Progenitor cell of endocrine pancreas (in vitro differentiated cells): Measurements from ENCODE around the gene CLEC19A. TPM values are rescaled to one million over a fixed set of nuclear protein-coding genes. Genes with fewer than 3 reads are reported as not detected.

Source experiments
- DNase-seq: peaks from one replicate; pipeline ENCODE4 v3.0.0; 2021; ENCODE audit warnings: low spot score; ENCODE audit not compliant: unreplicated experiment
- H3K27ac Mint-ChIP-seq: 2 replicates; pipeline ENCODE4 v1.8.0; 2021; ENCODE audit warnings: mild to moderate bottlenecking, moderate library complexity, mixed read lengths
- H3K27me3 Mint-ChIP-seq: 2 replicates; pipeline ENCODE4 v1.8.0; 2021; ENCODE audit warnings: mixed read lengths
- H3K36me3 Mint-ChIP-seq: 2 replicates; pipeline ENCODE4 v1.8.0; 2022; ENCODE audit warnings: mixed read lengths; ENCODE audit not compliant: insufficient read depth
- H3K4me1 Mint-ChIP-seq: 2 replicates; pipeline ENCODE4 v1.8.0; 2021; ENCODE audit warnings: low read depth, mixed read lengths
- H3K4me3 Mint-ChIP-seq: 2 replicates; pipeline ENCODE4 v1.8.0; 2021; ENCODE audit warnings: low read depth, mild to moderate bottlenecking, moderate library complexity, mixed read lengths
- H3K9me3 Mint-ChIP-seq: 2 replicates; pipeline ENCODE4 v1.8.0; 2021; ENCODE audit warnings: low read depth, mixed read lengths
- total RNA-seq: library from RNA; stranded (reverse); gene quantifications from 2 replicates; pipeline ENCODE4 v1.2.1, GENCODE V29; 2021
- TF ChIP-seq, protein P1 (sequence below): fragments of 200-600 bp; sonication (generic); IDR thresholded peaks from one replicate; pipeline ENCODE4 v1.5.0; 2021; ENCODE audit warnings: antibody characterized with exemption, mild to moderate bottlenecking; ENCODE audit not compliant: unreplicated experiment

CLEC19A gene
- total RNA-seq, 1 donor from 2014 or later = not detected

DNA sequence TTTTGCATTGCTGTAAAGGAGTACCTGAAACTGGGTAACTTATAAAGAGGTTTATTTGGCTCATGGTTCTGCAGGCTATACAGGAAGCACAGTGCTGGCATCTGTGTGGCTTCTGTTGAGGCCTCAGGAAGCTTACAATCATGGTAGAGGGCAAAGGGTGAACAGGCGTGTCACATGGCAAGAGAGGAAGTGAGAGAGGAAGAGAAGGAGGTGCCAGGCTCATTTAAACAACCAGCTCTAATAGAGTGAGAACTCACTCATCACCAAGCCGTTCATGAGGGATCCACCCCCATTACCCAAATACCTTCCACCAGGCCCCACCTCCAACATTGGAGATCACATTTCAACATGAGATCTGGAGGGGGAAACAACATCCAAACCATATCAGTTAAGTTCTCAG is 16.4 kb upstream of the CLEC19A start:
- Mint-ChIP-seq H3K4me1 (no peaks in the 10 kb centered on the region), H3K4me3 (no peak overlapping the region), H3K36me3 (peaks cover 8% of the 10 kb centered on the region), H3K27me3 (no peaks in the 10 kb centered on the region), H3K27ac (no peak overlapping the region), H3K9me3 (peaks cover 8% of the 10 kb centered on the region)
- TF ChIP-seq, protein P1, sequence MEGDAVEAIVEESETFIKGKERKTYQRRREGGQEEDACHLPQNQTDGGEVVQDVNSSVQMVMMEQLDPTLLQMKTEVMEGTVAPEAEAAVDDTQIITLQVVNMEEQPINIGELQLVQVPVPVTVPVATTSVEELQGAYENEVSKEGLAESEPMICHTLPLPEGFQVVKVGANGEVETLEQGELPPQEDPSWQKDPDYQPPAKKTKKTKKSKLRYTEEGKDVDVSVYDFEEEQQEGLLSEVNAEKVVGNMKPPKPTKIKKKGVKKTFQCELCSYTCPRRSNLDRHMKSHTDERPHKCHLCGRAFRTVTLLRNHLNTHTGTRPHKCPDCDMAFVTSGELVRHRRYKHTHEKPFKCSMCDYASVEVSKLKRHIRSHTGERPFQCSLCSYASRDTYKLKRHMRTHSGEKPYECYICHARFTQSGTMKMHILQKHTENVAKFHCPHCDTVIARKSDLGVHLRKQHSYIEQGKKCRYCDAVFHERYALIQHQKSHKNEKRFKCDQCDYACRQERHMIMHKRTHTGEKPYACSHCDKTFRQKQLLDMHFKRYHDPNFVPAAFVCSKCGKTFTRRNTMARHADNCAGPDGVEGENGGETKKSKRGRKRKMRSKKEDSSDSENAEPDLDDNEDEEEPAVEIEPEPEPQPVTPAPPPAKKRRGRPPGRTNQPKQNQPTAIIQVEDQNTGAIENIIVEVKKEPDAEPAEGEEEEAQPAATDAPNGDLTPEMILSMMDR = no peak
- DNase-seq = no peak

DNA sequence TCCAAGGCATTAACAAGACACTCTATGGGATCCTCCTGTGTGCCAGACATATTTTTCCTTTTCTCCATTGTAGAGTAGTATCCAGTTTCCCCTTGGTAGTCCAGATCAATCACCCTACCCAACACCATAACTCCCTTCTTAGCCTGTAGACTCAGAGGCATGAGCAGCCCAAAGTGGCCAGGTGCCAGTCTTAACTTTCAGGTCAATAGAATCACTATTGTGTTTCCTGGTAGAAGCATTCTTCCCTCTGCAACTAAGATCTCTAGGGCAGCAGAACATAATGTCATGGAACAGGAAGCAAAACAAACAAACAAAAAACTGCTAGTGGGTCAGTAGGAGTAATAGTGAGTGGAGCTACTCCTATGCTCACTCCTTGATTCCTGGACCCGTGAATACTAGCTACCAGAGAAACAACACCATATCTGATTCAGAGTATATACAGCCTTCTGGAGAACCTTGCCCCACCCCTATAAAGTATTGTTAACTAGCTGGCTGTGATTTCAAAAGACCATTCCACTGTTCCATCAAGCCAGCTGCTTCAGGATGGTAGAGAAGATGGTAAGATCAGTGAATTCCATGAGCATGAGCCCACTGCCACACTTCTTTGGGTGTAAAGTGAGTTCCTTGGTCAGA is 11.2 kb upstream of the CLEC19A start:
- H3K36me3 Mint-ChIP-seq = no peaks in the 10 kb centered on the region
- peaks cover 6% of the 10 kb centered on the region for H3K9me3 Mint-ChIP-seq
- no peak overlapping the region for H3K27ac Mint-ChIP-seq
- H3K4me3 Mint-ChIP-seq = no peak overlapping the region
- no peaks in the 10 kb centered on the region for H3K4me1 Mint-ChIP-seq
- TF ChIP-seq, protein P1 = no peak
- H3K27me3 Mint-ChIP-seq = no peaks in the 10 kb centered on the region
- DNase-seq = no peak

DNA sequence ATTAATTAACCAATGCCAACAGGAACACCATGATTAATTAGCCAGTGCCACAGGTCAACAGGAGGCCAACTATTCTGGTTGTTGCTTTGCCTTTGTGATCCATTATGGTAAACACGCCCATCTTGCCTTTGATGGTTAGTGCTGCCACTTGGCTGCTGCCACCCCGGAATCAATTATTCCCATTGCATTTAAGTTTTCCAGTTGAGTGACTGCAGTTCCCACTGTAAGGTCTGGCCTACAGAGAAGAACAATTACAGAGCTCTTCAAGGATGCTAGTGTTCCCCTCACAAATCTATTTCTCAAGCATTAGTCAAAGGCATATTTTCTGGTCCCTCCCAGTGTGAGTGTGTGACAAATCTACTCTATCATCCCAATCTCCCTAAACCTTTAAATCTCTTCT is 7.1 kb upstream of the CLEC19A start:
- TF ChIP-seq, protein P1 = no peak
- no peaks in the 10 kb centered on the region for H3K36me3 Mint-ChIP-seq
- no peak overlapping the region for H3K27ac Mint-ChIP-seq

DNA sequence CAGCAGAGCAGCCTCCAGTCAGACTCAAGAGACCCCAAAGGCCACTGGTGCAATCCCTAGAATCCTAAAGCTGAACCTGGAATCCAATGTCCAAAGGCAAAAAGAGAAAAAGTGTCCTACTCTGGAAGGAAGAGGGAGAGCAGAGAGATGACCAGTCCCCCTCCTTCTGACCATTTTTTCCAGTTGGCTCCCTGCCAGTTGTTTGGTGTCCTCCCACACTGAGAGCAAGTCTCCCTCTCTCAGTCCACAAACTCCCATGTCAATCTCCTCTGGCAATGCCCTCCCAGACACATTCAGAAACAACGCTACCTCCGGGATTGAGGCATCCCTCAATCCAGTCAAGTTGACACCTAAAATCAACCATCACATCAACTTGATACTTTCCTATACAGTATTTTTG is 4.3 kb upstream of the CLEC19A start:
- H3K27me3 Mint-ChIP-seq = no peaks in the 10 kb centered on the region
- no peaks in the 10 kb centered on the region for H3K36me3 Mint-ChIP-seq
- no peak overlapping the region for H3K4me3 Mint-ChIP-seq
- no peak for DNase-seq
- H3K4me1 Mint-ChIP-seq = no peaks in the 10 kb centered on the region
- peaks cover 10% of the 10 kb centered on the region for H3K9me3 Mint-ChIP-seq
- TF ChIP-seq, protein P1 = no peak
- H3K27ac Mint-ChIP-seq = no peak overlapping the region

More for the DNA sequence above, 7.1 kb upstream of the CLEC19A start:
- H3K4me1 Mint-ChIP-seq = no peaks in the 10 kb centered on the region
- no peak for DNase-seq
- H3K9me3 Mint-ChIP-seq = peaks cover 10% of the 10 kb centered on the region
- no peak overlapping the region for H3K4me3 Mint-ChIP-seq
- H3K27me3 Mint-ChIP-seq = no peaks in the 10 kb centered on the region

DNA sequence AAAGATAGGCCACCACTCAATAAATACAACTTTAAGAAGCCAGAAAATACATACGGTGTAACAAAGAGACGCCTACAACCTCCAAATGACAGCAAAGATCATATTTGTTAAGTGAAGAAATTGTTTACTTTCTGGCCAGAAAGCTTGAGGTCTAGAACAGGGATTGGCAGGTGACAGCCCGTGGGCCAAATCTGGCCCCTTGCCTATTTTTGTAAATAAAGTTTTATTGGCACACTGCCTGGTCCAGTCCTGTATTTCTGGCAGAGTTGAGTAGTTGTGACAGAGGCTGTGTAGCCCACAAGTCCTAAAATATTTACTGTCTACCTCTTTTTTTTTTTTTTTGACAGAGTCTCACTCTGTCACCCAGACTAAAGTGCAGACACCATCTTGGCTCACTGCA is 3.4 kb upstream of the CLEC19A start:
- DNase-seq = no peak
- Mint-ChIP-seq H3K9me3 (peaks cover 10% of the 10 kb centered on the region), H3K27ac (no peak overlapping the region), H3K4me3 (no peak overlapping the region), H3K4me1 (no peaks in the 10 kb centered on the region), H3K36me3 (no peaks in the 10 kb centered on the region), H3K27me3 (no peaks in the 10 kb centered on the region)
- TF ChIP-seq, protein P1 = no peak
